ENCODE data around the gene NDST1. TPM values are rescaled to one million over a fixed set of nuclear protein-coding genes. Genes with fewer than 3 reads are reported as not detected.

The NDST1 gene
- total RNA-seq, 2 experiments from 2014 or later: 9.5 to 26.6 TPM

- intact Hi-C loops (cut with micrococcal nuclease; ENCODE audit: unreplicated experiment): no loop called here
- no TSS peak for BruUV-seq (replicated peaks)
- Histone ChIP-seq H3K4me2 (ENCODE audit: low read length) (no peak overlapping the region), H2AFZ (ENCODE audit: low read length) (no peak overlapping the region), H3K27ac (ENCODE audit: low read depth, low read length, poor library complexity, severe bottlenecking) (no peak overlapping the region), H3K9me3 (ENCODE audit: low read length) (no peaks in the 10 kb centered on the region), H3K36me3 (ENCODE audit: insufficient read depth, low read length) (no peaks in the 10 kb centered on the region), H3K79me2 (ENCODE audit: insufficient read depth, low read depth, low read length) (no peaks in the 10 kb centered on the region), H4K20me1 (ENCODE audit: insufficient read depth, low read length) (no peaks in the 10 kb centered on the region), H3K4me3 (ENCODE audit: low read depth, low read length, poor library complexity, severe bottlenecking) (no peak overlapping the region), H3K4me1 (ENCODE audit: insufficient read depth, low read length, poor library complexity, severe bottlenecking) (no peaks in the 10 kb centered on the region), H3K9me2 (ENCODE audit: insufficient read depth, low read length) (no peaks in the 10 kb centered on the region)
- ChIA-PET CTCF (ENCODE audit: unreplicated experiment) (no interaction called here), POLR2A (no interaction called here)
- no peak for TF ChIP-seq EZH2phosphoT487 (IDR thresholded peaks at IDR 0.05; ENCODE audit: borderline replicate concordance, low read depth, low read length)
- TF ChIP-seq, protein P1, sequence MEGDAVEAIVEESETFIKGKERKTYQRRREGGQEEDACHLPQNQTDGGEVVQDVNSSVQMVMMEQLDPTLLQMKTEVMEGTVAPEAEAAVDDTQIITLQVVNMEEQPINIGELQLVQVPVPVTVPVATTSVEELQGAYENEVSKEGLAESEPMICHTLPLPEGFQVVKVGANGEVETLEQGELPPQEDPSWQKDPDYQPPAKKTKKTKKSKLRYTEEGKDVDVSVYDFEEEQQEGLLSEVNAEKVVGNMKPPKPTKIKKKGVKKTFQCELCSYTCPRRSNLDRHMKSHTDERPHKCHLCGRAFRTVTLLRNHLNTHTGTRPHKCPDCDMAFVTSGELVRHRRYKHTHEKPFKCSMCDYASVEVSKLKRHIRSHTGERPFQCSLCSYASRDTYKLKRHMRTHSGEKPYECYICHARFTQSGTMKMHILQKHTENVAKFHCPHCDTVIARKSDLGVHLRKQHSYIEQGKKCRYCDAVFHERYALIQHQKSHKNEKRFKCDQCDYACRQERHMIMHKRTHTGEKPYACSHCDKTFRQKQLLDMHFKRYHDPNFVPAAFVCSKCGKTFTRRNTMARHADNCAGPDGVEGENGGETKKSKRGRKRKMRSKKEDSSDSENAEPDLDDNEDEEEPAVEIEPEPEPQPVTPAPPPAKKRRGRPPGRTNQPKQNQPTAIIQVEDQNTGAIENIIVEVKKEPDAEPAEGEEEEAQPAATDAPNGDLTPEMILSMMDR (conservative IDR thresholded peaks at IDR 0.05; ENCODE audit: low read length): no peak
- DNase-seq (ENCODE audit: low spot score): no peak
Measured at GRCh38 chr5:150587856-150588595, 80.1 kb downstream of the NDST1 start.

GRCh38 chr5:150588596-150588890 lies 80.6 kb downstream of the NDST1 start:
- no peaks in the 10 kb centered on the region for H3K36me3 ChIP-seq (ENCODE audit: insufficient read depth, low read length)
- H3K79me2 ChIP-seq (ENCODE audit: insufficient read depth, low read depth, low read length): no peaks in the 10 kb centered on the region
- H2AFZ ChIP-seq (ENCODE audit: low read length): no peak overlapping the region
- no peak overlapping the region for H3K4me3 ChIP-seq (ENCODE audit: low read depth, low read length, poor library complexity, severe bottlenecking)
- CTCF ChIA-PET (ENCODE audit: unreplicated experiment): no interaction called here
- no peaks in the 10 kb centered on the region for H3K9me2 ChIP-seq (ENCODE audit: insufficient read depth, low read length)
- BruUV-seq (replicated peaks): no TSS peak
- POLR2A ChIA-PET: no interaction called here
- TF ChIP-seq, protein P1 (conservative IDR thresholded peaks at IDR 0.05; ENCODE audit: low read length): no peak
- no peak for TF ChIP-seq EZH2phosphoT487 (IDR thresholded peaks at IDR 0.05; ENCODE audit: borderline replicate concordance, low read depth, low read length)
- H3K9me3 ChIP-seq (ENCODE audit: low read length): no peaks in the 10 kb centered on the region
- DNase-seq (ENCODE audit: low spot score): no peak
- H4K20me1 ChIP-seq (ENCODE audit: insufficient read depth, low read length): no peaks in the 10 kb centered on the region
- no peaks in the 10 kb centered on the region for H3K4me1 ChIP-seq (ENCODE audit: insufficient read depth, low read length, poor library complexity, severe bottlenecking)
- intact Hi-C loops (cut with micrococcal nuclease; ENCODE audit: unreplicated experiment): no loop called here
- H3K27ac ChIP-seq (ENCODE audit: low read depth, low read length, poor library complexity, severe bottlenecking): no peak overlapping the region
- H3K4me2 ChIP-seq (ENCODE audit: low read length): no peak overlapping the region

GRCh38 chr5:150589862-150590601 lies 82.1 kb downstream of the NDST1 start:
- no peaks in the 10 kb centered on the region for H4K20me1 ChIP-seq (ENCODE audit: insufficient read depth, low read length)
- H3K4me1 ChIP-seq (ENCODE audit: insufficient read depth, low read length, poor library complexity, severe bottlenecking): no peaks in the 10 kb centered on the region
- CTCF ChIA-PET (ENCODE audit: unreplicated experiment): no interaction called here
- no peaks in the 10 kb centered on the region for H3K79me2 ChIP-seq (ENCODE audit: insufficient read depth, low read depth, low read length)
- H3K36me3 ChIP-seq (ENCODE audit: insufficient read depth, low read length): no peaks in the 10 kb centered on the region
- no peaks in the 10 kb centered on the region for H3K9me3 ChIP-seq (ENCODE audit: low read length)
- DNase-seq (ENCODE audit: low spot score): no peak
- H3K27ac ChIP-seq (ENCODE audit: low read depth, low read length, poor library complexity, severe bottlenecking): no peak overlapping the region
- H3K9me2 ChIP-seq (ENCODE audit: insufficient read depth, low read length): no peaks in the 10 kb centered on the region
- POLR2A ChIA-PET: no interaction called here
- no peak overlapping the region for H3K4me2 ChIP-seq (ENCODE audit: low read length)
- no peak overlapping the region for H2AFZ ChIP-seq (ENCODE audit: low read length)
- H3K4me3 ChIP-seq (ENCODE audit: low read depth, low read length, poor library complexity, severe bottlenecking): no peak overlapping the region
- intact Hi-C loops (cut with micrococcal nuclease; ENCODE audit: unreplicated experiment): no loop called here
- TF ChIP-seq EZH2phosphoT487 (IDR thresholded peaks at IDR 0.05; ENCODE audit: borderline replicate concordance, low read depth, low read length): no peak
- TF ChIP-seq, protein P1 (conservative IDR thresholded peaks at IDR 0.05; ENCODE audit: low read length): no peak
- BruUV-seq (replicated peaks): no TSS peak
